NOMO-1 treated with DMSO at 0.1 percent for 48 hours (cell line): ENCODE measurements around the gene NMUR1.
"Not testable (repeated sequence)": the region's sequence is repeated elsewhere in the genome, so short reads cannot be mapped to it uniquely, and the experiment has no call there.

Experiments
- DNase-seq: peaks from one replicate; lab custom pipeline; 2025; ENCODE audit not compliant: unreplicated experiment; lab: John Stamatoyannopoulos, UW

The NMUR1 gene, protein sequence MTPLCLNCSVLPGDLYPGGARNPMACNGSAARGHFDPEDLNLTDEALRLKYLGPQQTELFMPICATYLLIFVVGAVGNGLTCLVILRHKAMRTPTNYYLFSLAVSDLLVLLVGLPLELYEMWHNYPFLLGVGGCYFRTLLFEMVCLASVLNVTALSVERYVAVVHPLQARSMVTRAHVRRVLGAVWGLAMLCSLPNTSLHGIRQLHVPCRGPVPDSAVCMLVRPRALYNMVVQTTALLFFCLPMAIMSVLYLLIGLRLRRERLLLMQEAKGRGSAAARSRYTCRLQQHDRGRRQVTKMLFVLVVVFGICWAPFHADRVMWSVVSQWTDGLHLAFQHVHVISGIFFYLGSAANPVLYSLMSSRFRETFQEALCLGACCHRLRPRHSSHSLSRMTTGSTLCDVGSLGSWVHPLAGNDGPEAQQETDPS

GRCh38 chr2:231530099-231531011, at the start of gene NMUR1:
TSS of gene NMUR1 (minus strand) at chr2:231530445. CDS start at chr2:231530361, 84 bp downstream.
- DNase-seq, result peak; percentile 38

DNA sequence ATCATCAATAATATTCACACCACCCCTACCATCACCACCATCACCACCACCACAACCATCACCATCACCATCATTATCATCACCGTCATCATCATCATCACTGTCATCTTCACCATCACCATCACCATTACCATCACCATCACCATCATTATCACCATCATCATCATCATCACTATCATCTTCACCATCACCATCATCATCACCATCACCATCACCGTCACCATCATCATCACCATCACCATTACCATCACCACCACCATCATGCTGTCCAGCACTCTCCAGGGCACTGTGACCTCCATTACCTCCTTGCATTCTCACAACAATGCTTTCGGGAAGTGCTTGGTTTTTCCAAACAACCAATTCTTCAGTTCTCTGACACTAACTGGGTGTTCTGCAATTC, 49.3 kb upstream of the NMUR1 start:
- DNase-seq, result no peak

GRCh38 chr2:231578655-231579054, 48.4 kb upstream of the NMUR1 start:
- DNase-seq, result not testable (repeated sequence)

DNA sequence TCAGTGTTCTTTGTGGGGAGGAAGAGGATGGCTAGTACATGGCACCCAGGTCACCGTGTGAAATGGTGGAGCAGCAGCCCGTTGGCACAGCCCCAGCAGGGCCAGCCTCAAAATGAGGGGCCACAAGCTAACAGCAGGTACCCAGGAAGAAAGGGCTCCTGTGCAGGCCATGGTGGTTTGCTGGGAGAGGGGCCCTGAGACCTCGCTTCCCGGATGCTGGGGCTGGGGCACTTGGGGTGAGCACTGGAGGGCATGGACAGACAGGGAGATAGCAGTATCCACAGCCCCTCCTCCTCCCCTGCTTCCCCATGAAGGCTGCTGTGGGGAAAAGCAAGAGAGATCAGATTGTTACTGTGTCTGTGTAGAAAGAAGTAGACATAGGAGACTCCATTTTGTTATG, 46.2 kb upstream of the NMUR1 start:
- no peak for DNase-seq

GRCh38 chr2:231575612-231576256, 45.5 kb upstream of the NMUR1 start:
- DNase-seq, result no peak

- DNase-seq, result no peak
Observed at GRCh38 chr2:231573698-231574421, 43.6 kb upstream of the NMUR1 start.

GRCh38 chr2:231573096-231573495, 42.9 kb upstream of the NMUR1 start:
- DNase-seq, result no peak

- no peak for DNase-seq
Observed at GRCh38 chr2:231571661-231572191, 41.5 kb upstream of the NMUR1 start.

- DNase-seq, result not testable (repeated sequence)
Observed at GRCh38 chr2:231570915-231571314, 40.7 kb upstream of the NMUR1 start.

DNA sequence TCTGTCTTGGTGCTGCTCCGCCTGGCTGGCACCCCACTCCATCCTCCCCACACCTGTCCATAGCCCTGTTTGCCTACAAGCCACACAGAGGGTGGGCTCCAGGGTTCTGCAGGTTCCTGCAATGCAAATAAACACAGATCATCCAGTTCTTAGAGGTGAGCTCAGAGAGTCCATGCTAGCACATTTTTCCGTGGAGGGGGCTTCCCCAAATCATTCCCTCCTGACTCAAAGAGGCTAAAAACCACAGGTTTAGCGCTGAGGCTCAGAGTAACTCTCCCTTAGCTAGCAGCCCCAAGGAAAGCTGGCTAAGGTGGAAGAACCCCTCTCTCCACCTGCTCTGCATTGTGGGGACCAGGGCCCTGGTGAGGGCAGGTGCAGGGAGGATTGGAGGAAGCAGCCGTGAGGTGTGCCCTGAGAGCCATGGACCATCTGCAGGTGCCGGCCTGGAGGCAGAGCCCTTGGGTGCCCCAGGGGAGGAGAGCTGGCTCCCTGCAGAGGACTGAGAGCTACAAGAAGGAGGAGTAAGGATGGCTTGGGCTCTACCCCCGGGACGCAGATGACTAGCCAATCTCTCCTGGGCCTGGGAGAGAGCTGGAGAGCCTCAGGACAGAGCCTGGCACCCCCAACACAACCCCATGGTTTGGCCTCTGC, 38.7 kb upstream of the NMUR1 start:
- no peak for DNase-seq

DNA sequence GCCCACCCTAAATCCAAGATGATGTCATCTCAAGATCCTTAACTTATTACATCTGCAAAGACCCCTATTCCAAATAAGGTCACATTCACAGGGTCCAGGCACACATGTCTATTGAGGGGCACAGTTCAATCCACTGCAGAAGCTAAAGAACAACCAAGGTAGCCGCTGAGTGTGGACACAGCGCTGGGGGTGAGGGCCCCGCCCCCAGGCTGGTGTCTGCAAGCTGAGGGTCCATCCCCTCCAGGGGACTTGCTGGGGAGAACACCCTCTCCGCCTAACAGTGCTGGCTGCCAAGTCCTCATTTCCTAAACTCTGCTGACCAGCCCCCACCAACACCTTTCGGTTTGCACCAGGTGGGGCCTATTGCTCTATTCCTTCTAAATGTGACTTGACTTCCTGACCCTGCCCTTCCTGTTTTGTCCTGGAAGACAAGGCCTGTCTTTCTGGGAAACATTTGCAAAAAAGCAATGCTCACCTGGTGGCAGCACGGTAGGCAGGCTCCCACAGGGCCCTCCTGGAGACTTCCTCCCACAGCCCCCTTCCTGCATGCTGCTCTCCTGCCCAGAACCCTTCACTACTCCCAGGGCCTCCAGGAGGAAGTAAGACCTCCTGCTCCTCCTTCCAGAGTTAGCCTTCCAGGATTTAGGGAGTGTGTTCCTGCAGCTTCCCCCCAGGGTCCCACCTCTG, 38.0 kb upstream of the NMUR1 start:
- DNase-seq, result no peak

GRCh38 chr2:231567159-231567558, 36.9 kb upstream of the NMUR1 start:
- no peak for DNase-seq

- no peak for DNase-seq
Observed at GRCh38 chr2:231565887-231566594, 35.8 kb upstream of the NMUR1 start.

DNA sequence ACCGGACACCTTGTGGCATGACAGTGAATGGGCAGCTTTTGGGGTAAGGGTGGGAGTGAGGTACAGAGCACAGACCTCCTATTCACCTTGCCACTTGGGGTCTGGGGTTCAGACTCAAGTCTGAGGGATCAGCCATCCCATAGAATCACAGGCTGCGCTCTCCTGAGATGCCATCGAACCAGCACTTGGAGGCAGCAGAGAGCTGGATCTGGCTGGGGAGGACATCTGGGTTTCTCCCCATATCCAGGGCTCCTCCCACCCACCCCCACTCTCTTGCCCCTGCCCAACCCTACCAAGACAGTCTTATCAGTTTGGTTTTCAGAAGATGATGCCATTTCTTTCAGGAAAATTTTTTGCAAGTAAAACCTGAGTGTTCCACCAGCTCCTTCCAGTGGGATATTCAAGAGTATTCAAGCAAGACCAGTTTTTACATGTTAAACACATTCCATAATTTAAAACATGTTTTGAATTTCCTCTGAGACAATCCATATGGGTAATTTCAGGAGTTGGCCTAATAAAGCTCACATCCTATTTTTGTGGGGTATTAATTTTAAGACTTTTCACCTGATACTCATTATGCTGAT, 33.2 kb upstream of the NMUR1 start:
- peak; percentile 45 for DNase-seq

- peak; percentile 86 for DNase-seq
Observed at GRCh38 chr2:231557571-231558217, 27.4 kb upstream of the NMUR1 start.

GRCh38 chr2:231556981-231557380, 26.7 kb upstream of the NMUR1 start:
- no peak for DNase-seq

DNA sequence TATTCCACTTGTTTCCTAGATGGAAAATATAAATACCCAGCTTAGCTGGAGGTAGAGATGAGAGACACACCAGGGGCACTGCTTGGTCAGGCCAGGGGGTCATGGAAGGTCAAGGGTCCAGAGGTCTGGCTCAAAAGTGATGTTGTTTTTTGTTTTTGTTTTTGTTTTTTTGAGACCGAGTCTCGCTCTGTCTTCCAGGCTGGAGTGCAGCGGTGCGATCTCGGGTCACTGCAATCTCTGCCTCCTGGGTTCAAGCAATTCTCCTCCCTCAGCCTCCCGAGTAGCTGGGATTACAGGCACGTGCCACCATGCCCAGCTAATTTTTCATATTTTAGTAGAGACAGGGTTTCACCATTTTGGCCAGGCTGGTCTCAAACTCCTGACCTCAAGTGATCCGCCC, 26.3 kb upstream of the NMUR1 start:
- DNase-seq, result not testable (repeated sequence)
